ENCODE measurements around the gene KRT4.
A peak's percentile ranks its signal among the peaks of the same experiment; 100 is the strongest.

KRT4 gene

GRCh38 chr12:52815161-52815560 lies 1.2 kb upstream of the KRT4 start:
- no peak overlapping the region for H2BK5ac ChIP-seq (ENCODE audit: low read length)
- H4K8ac ChIP-seq (ENCODE audit: low read depth, low read length), result no peak overlapping the region
- no peak overlapping the region for H3K27ac ChIP-seq (replicated peaks; ENCODE audit: low read length)
- no peak overlapping the region for H2BK12ac ChIP-seq (ENCODE audit: low read length)
- WGBS, 2 donors (ENCODE audit: extremely low coverage in 2 of 2, insufficient read length in 2 of 2, insufficient replicate concordance in 1 of 2), result no CpG with 5 or more reads among the region's 4 CpGs
- H3K36me3 ChIP-seq (replicated peaks in 1 of 2; ENCODE audit: control insufficient read depth in 2 of 2, insufficient read depth in 2 of 2, low read length in 2 of 2), result no peaks in the 10 kb centered on the region
- H3K4ac ChIP-seq (ENCODE audit: low read length), result no peak overlapping the region
- H4K91ac ChIP-seq (ENCODE audit: low read depth, low read length, poor library complexity), result no peak overlapping the region
- no peak overlapping the region for H3K9ac ChIP-seq (ENCODE audit: low read depth, low read length, poor library complexity)
- H2AFZ ChIP-seq (ENCODE audit: low read length), result no peak overlapping the region
- DNase-seq (ENCODE audit: low spot score), result no peak
- H2BK15ac ChIP-seq (ENCODE audit: low read length), result no peak overlapping the region
- no peak overlapping the region for H3K4me3 ChIP-seq (ENCODE audit: low read length in 2 of 2)
- H3K18ac ChIP-seq (ENCODE audit: low read length), result no peak overlapping the region
- H3K9me3 ChIP-seq (replicated peaks in 1 of 2; ENCODE audit: control insufficient read depth in 2 of 2, insufficient read depth in 1 of 2, low read depth in 1 of 2, low read length in 2 of 2), result no peaks in the 10 kb centered on the region
- H3K23ac ChIP-seq (ENCODE audit: low read depth, low read length, poor library complexity), result no peak overlapping the region
- peaks cover 0 to 13% of the 10 kb centered on the region in 2 donors for H3K4me1 ChIP-seq (ENCODE audit: control insufficient read depth in 2 of 2, insufficient read depth in 1 of 2, low read depth in 1 of 2, low read length in 2 of 2)
- H3K27me3 ChIP-seq (ENCODE audit: control insufficient read depth in 3 of 3, insufficient read depth in 3 of 3, low read depth in 1 of 3, low read length in 3 of 3), result peaks cover 0 to 13% (median 0%) of the 10 kb centered on the region in 3 experiments
- no peak overlapping the region for H2AK5ac ChIP-seq (ENCODE audit: low read depth, low read length)
- H3K14ac ChIP-seq (ENCODE audit: low read length), result no peak overlapping the region
- H3K4me2 ChIP-seq (ENCODE audit: insufficient read depth, low read length, poor library complexity, severe bottlenecking), result no peak overlapping the region
- no peak overlapping the region for H2BK120ac ChIP-seq (ENCODE audit: low read depth, low read length)
- H3K79me1 ChIP-seq (ENCODE audit: low read depth, low read length), result no peaks in the 10 kb centered on the region

GRCh38 chr12:52814710-52815155 lies 817 bp upstream of the KRT4 start:
- no peak overlapping the region for H2BK5ac ChIP-seq (ENCODE audit: low read length)
- H2AK5ac ChIP-seq (ENCODE audit: low read depth, low read length), result no peak overlapping the region
- H3K9ac ChIP-seq (ENCODE audit: low read depth, low read length, poor library complexity), result no peak overlapping the region
- peaks cover 0 to 9% (median 0%) of the 10 kb centered on the region in 3 experiments for H3K27me3 ChIP-seq (ENCODE audit: control insufficient read depth in 3 of 3, insufficient read depth in 3 of 3, low read depth in 1 of 3, low read length in 3 of 3)
- no peak overlapping the region for H4K8ac ChIP-seq (ENCODE audit: low read depth, low read length)
- DNase-seq (ENCODE audit: low spot score), result no peak
- no CpG with 5 or more reads among the region's 4 CpGs for WGBS, 2 donors (ENCODE audit: extremely low coverage in 2 of 2, insufficient read length in 2 of 2, insufficient replicate concordance in 1 of 2)
- H2BK120ac ChIP-seq (ENCODE audit: low read depth, low read length), result no peak overlapping the region
- no peak overlapping the region for H3K23ac ChIP-seq (ENCODE audit: low read depth, low read length, poor library complexity)
- no peak overlapping the region for H3K14ac ChIP-seq (ENCODE audit: low read length)
- no peak overlapping the region for H3K4ac ChIP-seq (ENCODE audit: low read length)
- no peak overlapping the region for H3K27ac ChIP-seq (replicated peaks; ENCODE audit: low read length)
- H3K4me3 ChIP-seq (ENCODE audit: low read length in 2 of 2), result no peak overlapping the region
- H4K91ac ChIP-seq (ENCODE audit: low read depth, low read length, poor library complexity), result no peak overlapping the region
- H3K36me3 ChIP-seq (replicated peaks in 1 of 2; ENCODE audit: control insufficient read depth in 2 of 2, insufficient read depth in 2 of 2, low read length in 2 of 2), result no peaks in the 10 kb centered on the region
- H2AFZ ChIP-seq (ENCODE audit: low read length), result no peak overlapping the region
- no peak overlapping the region for H2BK15ac ChIP-seq (ENCODE audit: low read length)
- H3K9me3 ChIP-seq (replicated peaks in 1 of 2; ENCODE audit: control insufficient read depth in 2 of 2, insufficient read depth in 1 of 2, low read depth in 1 of 2, low read length in 2 of 2), result no peaks in the 10 kb centered on the region
- no peaks in the 10 kb centered on the region for H3K79me1 ChIP-seq (ENCODE audit: low read depth, low read length)
- peaks cover 0 to 10% of the 10 kb centered on the region in 2 donors for H3K4me1 ChIP-seq (ENCODE audit: control insufficient read depth in 2 of 2, insufficient read depth in 1 of 2, low read depth in 1 of 2, low read length in 2 of 2)
- no peak overlapping the region for H3K18ac ChIP-seq (ENCODE audit: low read length)
- H2BK12ac ChIP-seq (ENCODE audit: low read length), result no peak overlapping the region
- no peak overlapping the region for H3K4me2 ChIP-seq (ENCODE audit: insufficient read depth, low read length, poor library complexity, severe bottlenecking)

- H3K9ac ChIP-seq (ENCODE audit: low read depth, low read length, poor library complexity), result no peak overlapping the region
- H3K79me1 ChIP-seq (ENCODE audit: low read depth, low read length), result no peaks in the 10 kb centered on the region
- no peak overlapping the region for H3K18ac ChIP-seq (ENCODE audit: low read length)
- peak overlapping the region; percentile 34 for H2BK15ac ChIP-seq (ENCODE audit: low read length)
- H4K91ac ChIP-seq (ENCODE audit: low read depth, low read length, poor library complexity), result no peak overlapping the region
- H3K36me3 ChIP-seq (replicated peaks in 1 of 2; ENCODE audit: control insufficient read depth in 2 of 2, insufficient read depth in 2 of 2, low read length in 2 of 2), result no peaks in the 10 kb centered on the region
- H3K4me1 ChIP-seq (ENCODE audit: control insufficient read depth in 2 of 2, insufficient read depth in 1 of 2, low read depth in 1 of 2, low read length in 2 of 2), result peaks cover 0 to 4% of the 10 kb centered on the region in 2 donors
- no peak for DNase-seq (ENCODE audit: low spot score)
- H3K4me2 ChIP-seq (ENCODE audit: insufficient read depth, low read length, poor library complexity, severe bottlenecking), result no peak overlapping the region
- H2AK5ac ChIP-seq (ENCODE audit: low read depth, low read length), result peak overlapping the region; percentile 45
- H3K4ac ChIP-seq (ENCODE audit: low read length), result no peak overlapping the region
- no peak overlapping the region for H2BK5ac ChIP-seq (ENCODE audit: low read length)
- H2BK12ac ChIP-seq (ENCODE audit: low read length), result no peak overlapping the region
- no peak overlapping the region for H4K8ac ChIP-seq (ENCODE audit: low read depth, low read length)
- no peak overlapping the region for H3K14ac ChIP-seq (ENCODE audit: low read length)
- peaks cover 0 to 3% (median 0%) of the 10 kb centered on the region in 3 experiments for H3K27me3 ChIP-seq (ENCODE audit: control insufficient read depth in 3 of 3, insufficient read depth in 3 of 3, low read depth in 1 of 3, low read length in 3 of 3)
- WGBS, 2 donors (ENCODE audit: extremely low coverage in 2 of 2, insufficient read length in 2 of 2, insufficient replicate concordance in 1 of 2), result no CpG with 5 or more reads among the region's 10 CpGs
- H3K27ac ChIP-seq (replicated peaks; ENCODE audit: low read length), result no peak overlapping the region
- H3K23ac ChIP-seq (ENCODE audit: low read depth, low read length, poor library complexity), result no peak overlapping the region
- no peak overlapping the region for H3K4me3 ChIP-seq (ENCODE audit: low read length in 2 of 2)
- no peak overlapping the region for H2BK120ac ChIP-seq (ENCODE audit: low read depth, low read length)
- H3K9me3 ChIP-seq (replicated peaks in 1 of 2; ENCODE audit: control insufficient read depth in 2 of 2, insufficient read depth in 1 of 2, low read depth in 1 of 2, low read length in 2 of 2), result no peaks in the 10 kb centered on the region
- no peak overlapping the region for H2AFZ ChIP-seq (ENCODE audit: low read length)
Measured at GRCh38 chr12:52813203-52813819, 605 bp downstream of the KRT4 start.

- no peak overlapping the region for H2AFZ ChIP-seq (ENCODE audit: low read length)
- no peak overlapping the region for H2BK120ac ChIP-seq (ENCODE audit: low read depth, low read length)
- no peak overlapping the region for H3K4me3 ChIP-seq (ENCODE audit: low read length in 2 of 2)
- no peaks in the 10 kb centered on the region for H3K4me1 ChIP-seq (ENCODE audit: control insufficient read depth in 2 of 2, insufficient read depth in 1 of 2, low read depth in 1 of 2, low read length in 2 of 2)
- no peak overlapping the region for H2AK5ac ChIP-seq (ENCODE audit: low read depth, low read length)
- WGBS, 2 donors (ENCODE audit: extremely low coverage in 2 of 2, insufficient read length in 2 of 2, insufficient replicate concordance in 1 of 2), result no CpG with 5 or more reads among the region's 3 CpGs
- no peak overlapping the region for H3K14ac ChIP-seq (ENCODE audit: low read length)
- no peak overlapping the region for H2BK5ac ChIP-seq (ENCODE audit: low read length)
- H3K27me3 ChIP-seq (ENCODE audit: control insufficient read depth in 3 of 3, insufficient read depth in 3 of 3, low read depth in 1 of 3, low read length in 3 of 3), result no peaks in the 10 kb centered on the region
- H3K9ac ChIP-seq (ENCODE audit: low read depth, low read length, poor library complexity), result no peak overlapping the region
- H3K4me2 ChIP-seq (ENCODE audit: insufficient read depth, low read length, poor library complexity, severe bottlenecking), result no peak overlapping the region
- H3K27ac ChIP-seq (replicated peaks; ENCODE audit: low read length), result no peak overlapping the region
- H3K4ac ChIP-seq (ENCODE audit: low read length), result no peak overlapping the region
- no peak overlapping the region for H2BK15ac ChIP-seq (ENCODE audit: low read length)
- H3K36me3 ChIP-seq (replicated peaks in 1 of 2; ENCODE audit: control insufficient read depth in 2 of 2, insufficient read depth in 2 of 2, low read length in 2 of 2), result no peaks in the 10 kb centered on the region
- H3K23ac ChIP-seq (ENCODE audit: low read depth, low read length, poor library complexity), result no peak overlapping the region
- DNase-seq (ENCODE audit: low spot score), result no peak
- H4K91ac ChIP-seq (ENCODE audit: low read depth, low read length, poor library complexity), result no peak overlapping the region
- no peaks in the 10 kb centered on the region for H3K9me3 ChIP-seq (replicated peaks in 1 of 2; ENCODE audit: control insufficient read depth in 2 of 2, insufficient read depth in 1 of 2, low read depth in 1 of 2, low read length in 2 of 2)
- H2BK12ac ChIP-seq (ENCODE audit: low read length), result no peak overlapping the region
- H3K79me1 ChIP-seq (ENCODE audit: low read depth, low read length), result no peaks in the 10 kb centered on the region
- no peak overlapping the region for H3K18ac ChIP-seq (ENCODE audit: low read length)
- H4K8ac ChIP-seq (ENCODE audit: low read depth, low read length), result no peak overlapping the region
Measured at GRCh38 chr12:52812749-52813148, 1.2 kb downstream of the KRT4 start.
